Measurements from ENCODE around the gene HMG20B. TPM values are rescaled to one million over a fixed set of nuclear protein-coding genes. Genes with fewer than 3 reads are reported as not detected.

Gene HMG20B
- total RNA-seq, 1 donor from 2014 or later = 9.4 TPM

- DNase-seq = no peak
These were observed 35.4 kb downstream of the HMG20B start for GRCh38 chr19:3608079-3608641.

- no peak for DNase-seq
These were observed 36.1 kb downstream of the HMG20B start for GRCh38 chr19:3608750-3609322.

DNA sequence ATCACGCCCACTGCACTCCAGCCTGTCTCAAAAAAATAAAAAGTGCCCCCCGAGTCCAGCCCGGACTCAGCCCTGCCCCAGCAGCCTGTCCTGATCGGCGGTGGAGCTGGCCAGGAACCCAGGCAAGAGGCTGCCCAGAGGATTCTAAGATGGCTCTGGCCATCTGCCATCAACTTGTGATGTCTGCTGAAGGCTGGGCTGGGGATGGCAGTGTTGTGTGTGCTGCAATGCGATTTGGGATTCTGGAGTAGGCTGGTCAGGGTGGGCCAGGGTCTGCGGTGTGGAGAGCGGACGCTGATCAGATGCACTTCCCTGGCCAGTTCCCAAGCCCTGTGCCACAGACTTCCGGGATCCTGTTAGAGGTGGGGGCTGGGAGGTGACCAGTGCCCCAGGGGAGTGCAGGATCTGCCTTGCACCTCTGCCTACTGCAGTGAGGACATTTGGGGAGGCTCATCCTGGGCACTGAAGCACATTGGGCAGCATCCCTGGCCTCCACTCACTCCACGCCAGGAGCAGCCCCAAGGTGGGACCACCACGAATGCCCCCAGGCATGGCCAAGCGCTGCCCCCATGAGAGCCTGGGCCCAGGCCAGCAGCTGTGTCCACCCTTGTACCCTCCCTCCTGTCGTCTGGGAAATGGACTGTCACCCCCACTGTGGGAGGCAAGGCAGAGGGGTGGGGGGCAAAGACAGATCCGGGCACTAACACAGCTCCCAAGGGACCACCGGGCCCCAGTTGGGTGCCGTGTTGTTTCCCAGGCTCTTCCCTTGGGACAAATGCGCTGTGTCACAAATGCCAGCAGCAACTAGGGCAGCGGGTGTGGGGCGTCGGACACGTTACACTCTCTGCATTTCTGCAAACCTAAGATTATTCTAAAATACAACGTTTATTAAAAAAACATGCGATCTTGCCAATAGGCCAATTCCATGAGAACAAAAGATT is 37.3 kb downstream of the HMG20B start:
- no peak for DNase-seq

GRCh38 chr19:3610745-3611717 is 38.3 kb downstream of the HMG20B start:
- no peak for DNase-seq

- no peak for DNase-seq
These were observed 39.1 kb downstream of the HMG20B start for GRCh38 chr19:3611841-3612240.

GRCh38 chr19:3612330-3612729 is 39.6 kb downstream of the HMG20B start:
- DNase-seq = no peak

- no peak for DNase-seq
These were observed 40.4 kb downstream of the HMG20B start for GRCh38 chr19:3612901-3613741.

- DNase-seq = no peak
These were observed 41.3 kb downstream of the HMG20B start for GRCh38 chr19:3613818-3614661.

DNA sequence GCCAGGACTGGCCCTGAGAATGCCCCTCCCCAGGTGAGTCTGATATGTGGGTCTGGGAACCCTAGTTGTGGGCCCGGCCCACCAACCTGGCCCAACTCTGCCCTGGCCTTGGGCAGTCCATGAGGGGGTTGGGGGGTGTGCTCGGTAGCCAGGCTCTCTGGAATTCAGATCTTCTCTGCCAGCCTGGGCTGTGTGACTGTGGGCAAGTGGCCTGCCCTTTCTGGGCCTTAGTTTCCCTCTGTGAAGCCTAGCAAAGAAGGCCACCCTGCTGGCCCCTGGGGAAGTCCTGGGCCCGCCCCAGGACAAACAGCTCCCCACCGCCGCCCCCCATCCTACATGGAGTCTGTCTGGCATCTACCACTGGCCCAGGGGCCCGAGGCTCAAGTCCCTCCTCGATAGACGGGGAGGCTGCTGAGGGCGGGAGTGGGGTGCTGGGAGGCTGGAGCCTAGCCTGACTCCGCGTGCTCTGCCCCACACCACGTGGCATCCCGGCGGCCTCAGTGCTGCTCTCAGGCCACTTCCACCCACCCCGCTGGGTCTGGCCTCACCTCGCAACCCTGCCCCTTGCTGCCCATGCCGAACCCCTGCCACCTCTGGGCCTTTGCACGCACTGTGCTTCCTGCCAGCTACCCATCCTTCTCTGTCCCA is 42.2 kb downstream of the HMG20B start:
- DNase-seq = no peak

DNA sequence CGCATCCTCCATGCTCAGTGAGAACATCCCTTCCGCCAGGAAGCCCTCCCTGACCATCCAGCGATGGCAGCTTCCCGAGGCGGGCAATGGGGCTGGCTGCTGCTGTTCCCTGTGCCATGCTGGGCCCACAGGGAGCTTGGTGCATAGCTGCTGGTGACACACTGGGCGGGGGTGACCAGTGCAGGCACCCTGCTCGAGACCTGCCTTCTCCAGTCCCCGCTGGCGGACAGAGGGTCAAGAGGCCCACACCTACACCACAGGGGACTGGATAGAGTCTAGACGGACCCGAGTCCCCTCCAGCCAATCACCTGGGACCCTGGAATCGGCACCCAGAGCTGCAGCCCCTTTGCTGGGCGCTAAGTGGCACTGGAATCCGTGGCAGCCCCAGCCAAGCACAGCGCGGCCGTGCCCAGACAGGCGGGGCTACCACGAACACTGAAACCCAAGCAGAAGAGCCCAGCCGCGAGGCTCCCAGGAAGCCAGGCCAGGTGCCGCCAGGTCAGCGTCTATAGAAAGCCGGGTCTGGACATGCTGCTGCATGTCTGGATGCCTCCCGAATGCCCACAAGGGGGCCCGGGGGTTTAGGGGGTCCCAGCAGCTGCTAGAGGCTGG is 42.9 kb downstream of the HMG20B start:
- DNase-seq = no peak

GRCh38 chr19:3617463-3617862 is 44.7 kb downstream of the HMG20B start:
- DNase-seq = no peak

GRCh38 chr19:3618144-3618810 is 45.5 kb downstream of the HMG20B start:
- no peak for DNase-seq

DNA sequence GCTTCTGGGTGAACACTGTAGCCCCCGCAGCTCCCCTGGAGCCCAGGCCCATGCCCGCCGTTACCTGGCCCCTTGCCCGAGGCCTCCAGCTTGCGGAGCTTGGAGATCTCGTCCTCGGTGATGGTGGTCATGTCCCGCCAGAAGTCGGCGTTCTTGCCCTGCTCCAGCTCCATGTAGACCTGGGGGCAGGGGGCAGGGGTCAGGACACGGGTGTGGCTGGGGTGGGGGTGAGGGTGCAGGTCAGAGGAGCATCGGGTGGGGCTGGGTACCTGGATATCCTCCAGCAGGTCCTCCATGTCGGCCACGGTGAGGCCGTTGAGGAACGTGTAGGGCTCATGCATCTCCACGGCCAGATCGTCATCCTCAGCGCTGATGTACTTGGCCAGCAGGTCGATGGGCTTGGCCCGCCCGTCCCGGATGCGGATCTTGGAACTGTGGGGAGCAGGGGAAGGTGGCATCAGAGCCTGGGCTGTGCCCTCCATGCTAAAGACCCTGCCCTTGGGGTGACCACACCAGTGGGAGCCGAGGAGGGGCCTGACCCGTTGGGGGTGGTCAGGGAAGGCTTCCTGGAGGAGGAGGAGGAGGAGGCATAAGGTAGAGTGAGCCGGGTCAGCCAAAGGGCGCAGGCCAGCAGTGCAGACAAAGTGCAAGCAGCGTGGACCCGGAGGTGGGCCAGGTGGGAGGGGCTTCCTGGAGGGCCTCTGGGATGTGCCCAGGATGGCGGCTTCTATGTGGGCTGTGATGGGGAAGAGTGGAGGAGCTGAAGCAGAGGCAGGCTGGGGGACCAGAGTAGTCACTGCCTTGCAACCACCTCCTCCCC is 46.3 kb downstream of the HMG20B start:
- DNase-seq = no peak

- no peak for DNase-seq
These were observed 46.9 kb downstream of the HMG20B start for GRCh38 chr19:3619631-3620012.

GRCh38 chr19:3620145-3620816 is 47.5 kb downstream of the HMG20B start:
- no peak for DNase-seq

GRCh38 chr19:3620817-3621547 is 48.2 kb downstream of the HMG20B start:
- DNase-seq = no peak

GRCh38 chr19:3621689-3622088 is 48.9 kb downstream of the HMG20B start:
- DNase-seq = no peak

Measured in occipital lobe (tissue), 2 donors.